Endothelial cell of umbilical vein (primary cell): ENCODE results near the gene MLLT1.

Experiments
- CTCF ChIP-seq, 2 donors: IDR thresholded peaks; 1 replicate in 1 of 2; 2 replicates in 1 of 2; pipeline ENCODE4 v1.5.1; 2011; ENCODE audit warnings: low read length in 2 of 2, mild to moderate bottlenecking in 2 of 2, moderate library complexity in 2 of 2, control low read depth in 1 of 2, inconsistent platforms in 1 of 2, low read depth in 1 of 2; ENCODE audit not compliant: insufficient read depth in 1 of 2; ENCODE audit errors: extremely low read depth in 1 of 2
- EZH2 ChIP-seq: IDR thresholded peaks from 2 replicates; pipeline ENCODE4 v1.6.1; 2012; ENCODE audit warnings: borderline replicate concordance, low read depth, mild to moderate bottlenecking, moderate library complexity, low read length, inconsistent platforms; ENCODE audit not compliant: severe bottlenecking

- TF ChIP-seq CTCF (IDR thresholded peaks at IDR 0.05; ENCODE audit: extremely low read depth in 1 of 2, insufficient read depth in 1 of 2, low read depth in 1 of 2, low read length in 2 of 2) (peak; percentile 59 to 76), EZH2 (no peak)
Measured at GRCh38 chr19:6260912-6261650, 18.7 kb downstream of the MLLT1 start.
